Kidney epithelial cell (primary cell): ENCODE measurements around the gene PID1. TPM values are rescaled to one million over a fixed set of nuclear protein-coding genes. Genes with fewer than 3 reads are reported as not detected.

Experiments
- DNase-seq: peaks from one replicate; pipeline ENCODE4 v3.0.0-alpha.2; 2010; ENCODE audit warnings: low read depth
- H3K27me3 ChIP-seq: 2 replicates; pipeline ENCODE4 v1.6.0; 2011; ENCODE audit warnings: low read length; ENCODE audit not compliant: control insufficient read depth, insufficient read depth
- H3K36me3 ChIP-seq: 2 replicates; pipeline ENCODE4 v1.5.1; 2011; ENCODE audit warnings: low read length; ENCODE audit not compliant: control insufficient read depth, insufficient read depth
- H3K4me3 ChIP-seq: 2 replicates; pipeline ENCODE4 v1.5.1; 2011; ENCODE audit warnings: low read depth, mild to moderate bottlenecking, control low read depth, low read length
- CTCF ChIP-seq: IDR thresholded peaks from 2 replicates; pipeline ENCODE4 v1.5.1; 2011; ENCODE audit warnings: mild to moderate bottlenecking, moderate library complexity, low read length, control low read depth, inconsistent platforms; ENCODE audit not compliant: insufficient read depth, poor library complexity, severe bottlenecking
- total RNA-seq: library from RNA; depleted of rRNA; stranded (reverse); fragments of >200 nt; gene quantifications from 2 replicates; pipeline ENCODE4 v1.2.3, GENCODE V29; 2015

The PID1 gene
- total RNA-seq, 1 donor from 2014 or later: 0.21 TPM

GRCh38 chr2:229300371-229300770, 29.3 kb upstream of the PID1 start:
- no peak for TF ChIP-seq CTCF
- DNase-seq: no peak
- no peak overlapping the region for H3K4me3 ChIP-seq
- no peaks in the 10 kb centered on the region for H3K27me3 ChIP-seq
- no peaks in the 10 kb centered on the region for H3K36me3 ChIP-seq

- no peak for TF ChIP-seq CTCF
- Histone ChIP-seq H3K27me3 (no peaks in the 10 kb centered on the region), H3K4me3 (no peak overlapping the region), H3K36me3 (no peaks in the 10 kb centered on the region)
- DNase-seq: no peak
Measured at GRCh38 chr2:229297247-229297646, 26.2 kb upstream of the PID1 start.

GRCh38 chr2:229296536-229296935, 25.4 kb upstream of the PID1 start:
- no peak for DNase-seq
- no peak for TF ChIP-seq CTCF
- Histone ChIP-seq H3K4me3 (no peak overlapping the region), H3K27me3 (no peaks in the 10 kb centered on the region), H3K36me3 (no peaks in the 10 kb centered on the region)

- no peak for DNase-seq
- no peaks in the 10 kb centered on the region for H3K36me3 ChIP-seq
- H3K4me3 ChIP-seq: no peak overlapping the region
- H3K27me3 ChIP-seq: no peaks in the 10 kb centered on the region
- no peak for TF ChIP-seq CTCF
Measured at GRCh38 chr2:229296016-229296415, 24.9 kb upstream of the PID1 start.

- DNase-seq: no peak
- no peaks in the 10 kb centered on the region for H3K36me3 ChIP-seq
- H3K4me3 ChIP-seq: no peak overlapping the region
- no peaks in the 10 kb centered on the region for H3K27me3 ChIP-seq
- no peak for TF ChIP-seq CTCF
Measured at GRCh38 chr2:229287823-229288222, 16.7 kb upstream of the PID1 start.

GRCh38 chr2:229282758-229283546, 11.9 kb upstream of the PID1 start:
- Histone ChIP-seq H3K27me3 (no peaks in the 10 kb centered on the region), H3K4me3 (no peak overlapping the region), H3K36me3 (no peaks in the 10 kb centered on the region)
- TF ChIP-seq CTCF: no peak
- DNase-seq: no peak
